PC-9 (cell line): ENCODE data around the gene CHMP4B. TPM values are rescaled to one million over a fixed set of nuclear protein-coding genes. Genes with fewer than 3 reads are reported as not detected.

ENCODE experiments used
- BruUV-seq: library from RNA; stranded (reverse); fragments of 400-500 nt; replicated peaks from 2 replicates; lab custom pipeline; 2021; lab: Mats Ljungman, UMichigan
- CTCF ChIA-PET: fragments of 300-600 bp; sonication (Branson Sonifier 250); formaldehyde crosslinking; loops from one replicate; lab custom pipeline; 2022; ENCODE audit warnings: antibody characterized with exemption; lab: Charles Lee
- POLR2A ChIA-PET: fragments of 300-600 bp; sonication (Branson Sonifier 250); formaldehyde crosslinking; loops from one replicate; lab custom pipeline; 2022; ENCODE audit warnings: antibody characterized with exemption; ENCODE audit not compliant: unreplicated experiment; lab: Charles Lee
- DNase-seq, 2 experiments: peaks; one replicate each; pipeline versions ENCODE4 v3.0.0 to v3.0.0-alpha.2; 2015 to 2022; ENCODE audit warnings: mixed read lengths in 1 of 2
- H2AFZ ChIP-seq: fragments of 200-600 bp; sonication (generic); 2 replicates; pipeline ENCODE4 v1.8.1; 2017; ENCODE audit warnings: antibody characterized with exemption
- H3F3A ChIP-seq: fragments of 200-600 bp; sonication (generic); 2 replicates; pipeline ENCODE4 v1.8.1; 2017; ENCODE audit warnings: antibody characterized with exemption, mild to moderate bottlenecking, low read depth; ENCODE audit not compliant: insufficient read depth
- H3K27ac ChIP-seq: fragments of 200-600 bp; sonication (generic); 2 replicates; pipeline ENCODE4 v1.6.1; 2016; ENCODE audit warnings: mixed run types
- H3K27me3 ChIP-seq: fragments of 200-600 bp; sonication (generic); 2 replicates; pipeline ENCODE4 v1.6.1; 2016; ENCODE audit warnings: low read depth, mixed run types; ENCODE audit not compliant: insufficient read depth
- H3K36me3 ChIP-seq: fragments of 200-600 bp; sonication (generic); 2 replicates; pipeline ENCODE4 v1.6.1; 2016; ENCODE audit warnings: low read depth, mixed run types
- H3K4me1 ChIP-seq: fragments of 200-600 bp; sonication (generic); replicated peaks from 2 replicates; pipeline ENCODE4 v1.6.1; 2016; ENCODE audit warnings: mixed run types; ENCODE audit not compliant: insufficient read depth
- H3K4me2 ChIP-seq: fragments of 200-600 bp; sonication (generic); 2 replicates; pipeline ENCODE4 v1.6.1; 2017; ENCODE audit warnings: mixed run types
- H3K4me3 ChIP-seq: fragments of 200-600 bp; sonication (generic); 2 replicates; pipeline ENCODE4 v1.6.1; 2016; ENCODE audit warnings: mixed run types
- H3K79me2 ChIP-seq: fragments of 200-600 bp; sonication (generic); 2 replicates; pipeline ENCODE4 v1.6.1; 2017; ENCODE audit warnings: low read depth, mixed run types
- H3K9me2 ChIP-seq: fragments of 200-600 bp; sonication (generic); 2 replicates; pipeline ENCODE4 v1.8.1; 2017; ENCODE audit warnings: mild to moderate bottlenecking; ENCODE audit not compliant: insufficient read depth
- H3K9me3 ChIP-seq: fragments of 200-600 bp; sonication (generic); 2 replicates; pipeline ENCODE4 v1.8.1; 2016; ENCODE audit warnings: low read depth; ENCODE audit not compliant: insufficient read depth
- H4K20me1 ChIP-seq: fragments of 200-600 bp; sonication (generic); 2 replicates; pipeline ENCODE4 v1.8.1; 2017; ENCODE audit not compliant: insufficient read depth
- EZH2 ChIP-seq: fragments of 200-600 bp; sonication (generic); IDR thresholded peaks from 2 replicates; pipeline ENCODE4 v1.8.0; 2017; ENCODE audit warnings: antibody characterized with exemption, low read depth
- intact Hi-C: fragments of 100-400 bp; cut with micrococcal nuclease; formaldehyde crosslinking; loops from one replicate; pipeline ENCODE4 v1.10.0; 2022; ENCODE audit not compliant: unreplicated experiment
- total RNA-seq: library from RNA; stranded (reverse); gene quantifications from 2 replicates; pipeline ENCODE4 v1.2.3, GENCODE V29; 2021
- TF ChIP-seq, protein P1 (sequence below): fragments of 200-600 bp; sonication (generic); conservative IDR thresholded peaks from 2 replicates; pipeline ENCODE4 v1.6.1; 2017; ENCODE audit warnings: mixed run types, antibody characterized with exemption, mild to moderate bottlenecking, moderate library complexity

Gene CHMP4B
- total RNA-seq, 1 experiment from 2014 or later: 180 TPM

DNA sequence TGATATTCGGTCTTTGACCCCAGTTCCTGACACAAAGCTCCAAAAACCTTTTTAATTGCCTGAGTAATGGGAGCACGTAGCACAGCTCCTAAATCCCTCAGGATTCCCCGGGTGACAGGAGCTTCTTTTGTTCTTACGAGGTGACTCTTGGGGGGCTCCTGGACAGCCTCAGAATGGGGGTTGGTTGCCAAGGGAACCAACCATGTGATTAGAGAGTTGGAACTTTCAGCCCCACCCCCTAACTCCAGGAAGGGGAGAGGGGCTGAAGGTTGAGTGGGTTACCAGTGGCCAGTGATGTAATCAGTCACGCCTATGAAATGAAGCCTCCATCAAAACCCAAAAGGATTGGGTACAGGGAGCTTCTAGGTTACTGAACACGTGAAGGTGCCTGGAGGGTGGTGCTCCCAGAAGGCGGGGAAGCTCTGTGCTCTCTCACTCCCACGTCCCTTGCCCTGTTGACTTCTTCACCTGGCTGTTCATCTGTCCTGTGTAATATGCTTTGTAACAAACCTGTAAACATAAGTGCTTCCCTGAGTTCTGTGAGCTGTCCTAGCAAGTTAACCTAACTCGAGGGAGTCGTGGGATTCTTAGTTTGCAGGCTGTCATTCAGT is 89.5 kb downstream of the CHMP4B start:
- no TSS peak for BruUV-seq
- H3K4me2 ChIP-seq: no peak overlapping the region
- no peaks in the 10 kb centered on the region for H3F3A ChIP-seq
- no peaks in the 10 kb centered on the region for H3K79me2 ChIP-seq
- ChIA-PET CTCF (interaction anchor here (0.7 kb wide), 1 partner anchor 609 kb away, joined by 3 read pairs; no protein-coding TSS in a partner anchor), POLR2A (no interaction called here)
- no peaks in the 10 kb centered on the region for H3K9me2 ChIP-seq
- intact Hi-C loops: no loop called here
- no peak for DNase-seq
- H3K27me3 ChIP-seq: no peaks in the 10 kb centered on the region
- H3K4me3 ChIP-seq: no peak overlapping the region
- no peak for TF ChIP-seq EZH2
- TF ChIP-seq, protein P1, sequence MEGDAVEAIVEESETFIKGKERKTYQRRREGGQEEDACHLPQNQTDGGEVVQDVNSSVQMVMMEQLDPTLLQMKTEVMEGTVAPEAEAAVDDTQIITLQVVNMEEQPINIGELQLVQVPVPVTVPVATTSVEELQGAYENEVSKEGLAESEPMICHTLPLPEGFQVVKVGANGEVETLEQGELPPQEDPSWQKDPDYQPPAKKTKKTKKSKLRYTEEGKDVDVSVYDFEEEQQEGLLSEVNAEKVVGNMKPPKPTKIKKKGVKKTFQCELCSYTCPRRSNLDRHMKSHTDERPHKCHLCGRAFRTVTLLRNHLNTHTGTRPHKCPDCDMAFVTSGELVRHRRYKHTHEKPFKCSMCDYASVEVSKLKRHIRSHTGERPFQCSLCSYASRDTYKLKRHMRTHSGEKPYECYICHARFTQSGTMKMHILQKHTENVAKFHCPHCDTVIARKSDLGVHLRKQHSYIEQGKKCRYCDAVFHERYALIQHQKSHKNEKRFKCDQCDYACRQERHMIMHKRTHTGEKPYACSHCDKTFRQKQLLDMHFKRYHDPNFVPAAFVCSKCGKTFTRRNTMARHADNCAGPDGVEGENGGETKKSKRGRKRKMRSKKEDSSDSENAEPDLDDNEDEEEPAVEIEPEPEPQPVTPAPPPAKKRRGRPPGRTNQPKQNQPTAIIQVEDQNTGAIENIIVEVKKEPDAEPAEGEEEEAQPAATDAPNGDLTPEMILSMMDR: no peak
- no peak overlapping the region for H3K27ac ChIP-seq
- no peaks in the 10 kb centered on the region for H4K20me1 ChIP-seq
- H3K4me1 ChIP-seq: no peaks in the 10 kb centered on the region
- H3K36me3 ChIP-seq: no peaks in the 10 kb centered on the region
- no peaks in the 10 kb centered on the region for H3K9me3 ChIP-seq
- H2AFZ ChIP-seq: no peak overlapping the region

GRCh38 chr20:33901132-33901523 is 90.0 kb downstream of the CHMP4B start:
- no peak overlapping the region for H3K27ac ChIP-seq
- no peaks in the 10 kb centered on the region for H3K27me3 ChIP-seq
- BruUV-seq: no TSS peak
- ChIA-PET POLR2A (no interaction called here), CTCF (no interaction called here)
- no peaks in the 10 kb centered on the region for H3K36me3 ChIP-seq
- H2AFZ ChIP-seq: no peak overlapping the region
- H3K4me3 ChIP-seq: no peak overlapping the region
- H3F3A ChIP-seq: no peaks in the 10 kb centered on the region
- no peaks in the 10 kb centered on the region for H3K4me1 ChIP-seq
- no peak for DNase-seq
- no peaks in the 10 kb centered on the region for H3K9me2 ChIP-seq
- no peak overlapping the region for H3K4me2 ChIP-seq
- intact Hi-C loops: no loop called here
- no peak for TF ChIP-seq EZH2
- TF ChIP-seq, protein P1: no peak
- no peaks in the 10 kb centered on the region for H3K9me3 ChIP-seq
- no peaks in the 10 kb centered on the region for H3K79me2 ChIP-seq
- H4K20me1 ChIP-seq: no peaks in the 10 kb centered on the region

- Histone ChIP-seq H3K36me3 (no peaks in the 10 kb centered on the region), H3F3A (no peaks in the 10 kb centered on the region), H3K27ac (no peak overlapping the region), H3K4me2 (no peak overlapping the region), H3K4me1 (no peaks in the 10 kb centered on the region), H3K9me2 (no peaks in the 10 kb centered on the region), H3K9me3 (no peaks in the 10 kb centered on the region), H3K4me3 (no peak overlapping the region), H3K79me2 (no peaks in the 10 kb centered on the region), H2AFZ (no peak overlapping the region), H4K20me1 (no peaks in the 10 kb centered on the region), H3K27me3 (no peaks in the 10 kb centered on the region)
- DNase-seq: no peak
- no peak for TF ChIP-seq EZH2
- TF ChIP-seq, protein P1: no peak
- CTCF ChIA-PET: no interaction called here
- intact Hi-C loops: no loop called here
- BruUV-seq: no TSS peak
- POLR2A ChIA-PET: no interaction called here
These were observed 90.9 kb downstream of the CHMP4B start for GRCh38 chr20:33902011-33902410.

Other genes starting within 250 kb of the CHMP4B start
- 0.18 and 0.20 TPM in 2 replicates for gene C20orf144, start 149.0 kb upstream of the CHMP4B start, total RNA-seq
- 0.85 and 1.0 TPM in 2 replicates for gene ACTL10, start 144.4 kb upstream of the CHMP4B start, total RNA-seq
- gene NECAB3, start 136.9 kb upstream of the CHMP4B start, total RNA-seq: 72.1 and 77.7 TPM in 2 replicates
- 31.5 and 31.6 TPM in 2 replicates for gene E2F1, start 125.0 kb upstream of the CHMP4B start, total RNA-seq
- gene PXMP4, start 91.0 kb upstream of the CHMP4B start, total RNA-seq: 12.2 and 19.1 TPM in 2 replicates
- 5.2 and 5.6 TPM in 2 replicates for gene ZNF341, start 79.4 kb upstream of the CHMP4B start, total RNA-seq
- gene RALY, start 182.6 kb downstream of the CHMP4B start, total RNA-seq: 214 and 219 TPM in 2 replicates